ENCODE data around the gene RNF217. TPM values are rescaled to one million over a fixed set of nuclear protein-coding genes. Genes with fewer than 3 reads are reported as not detected.

The RNF217 gene
- total and polyA plus RNA-seq, 2 of the 13 experiments (the other 11 are each of a cell fraction or from before 2014, with no cell fraction given): 2.2 to 2.4 TPM

DNA sequence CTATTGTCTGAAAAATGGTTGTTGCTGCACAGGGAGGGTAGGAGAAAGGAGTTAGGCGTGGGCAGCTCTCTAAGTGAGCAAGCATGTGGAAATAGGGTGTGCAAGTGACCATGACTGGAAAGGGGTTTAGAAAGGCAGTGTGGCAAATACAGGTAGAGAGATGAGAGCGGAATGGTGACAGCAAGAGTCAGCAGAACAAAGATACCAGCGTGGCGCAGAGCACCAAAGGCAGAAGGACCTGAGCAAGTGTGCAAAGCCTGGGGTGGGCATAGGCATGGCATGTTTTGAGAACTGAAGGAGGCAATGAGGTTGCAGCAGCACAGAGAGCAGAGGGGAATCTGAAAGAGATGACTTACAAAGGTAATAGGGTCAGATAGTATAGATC, 17.0 kb downstream of the RNF217 start:
- Histone ChIP-seq H3K79me2 (ENCODE audit: insufficient read depth, low read length) (no peaks in the 10 kb centered on the region), H3K27me3 (ENCODE audit: control insufficient read depth in 1 of 2, insufficient read depth in 2 of 2, low read length in 2 of 2) (no peaks in the 10 kb centered on the region), H3K4me1 (ENCODE audit: insufficient read depth, low read length) (no peaks in the 10 kb centered on the region), H3K4me2 (ENCODE audit: low read depth, low read length) (no peak overlapping the region), H3K4me3 (replicated peaks in 1 of 3; ENCODE audit: insufficient read depth in 1 of 3, low read depth in 2 of 3, low read length in 3 of 3) (no peak overlapping the region), H3K27ac (ENCODE audit: extremely low read length, insufficient read depth, low read length) (no peak overlapping the region), H3K9ac (ENCODE audit: insufficient read depth, low read depth, low read length) (no peak overlapping the region), H3K36me3 (replicated peaks in 1 of 2; ENCODE audit: control insufficient read depth in 1 of 2, insufficient read depth in 2 of 2, low read length in 2 of 2) (no peaks in the 10 kb centered on the region), H3K9me3 (ENCODE audit: low read length) (no peaks in the 10 kb centered on the region), H2AFZ (ENCODE audit: low read length) (no peak overlapping the region), H4K20me1 (ENCODE audit: insufficient read depth, low read length) (no peaks in the 10 kb centered on the region)
- FAIRE-seq (no peak), ATAC-seq (no peak), DNase-seq (ENCODE audit: low spot score) (no peak)
- CTCF ChIA-PET (ENCODE audit: low intra/inter-chr PET ratio, low total read pairs): no interaction called here
- no TSS peak for BruUV-seq (replicated peaks)
- in situ Hi-C loops (cut with HindIII; ENCODE audit: extremely low pct_ligation_motif_present, low pct_unique_long_range_greater_than_20kb) (no loop called here), intact Hi-C loops (cut with micrococcal nuclease; ENCODE audit: unreplicated experiment) (no loop called here)
- POLR2A ChIA-PET: no interaction called here
- 72% methylated on average over 4 of the region's 4 CpGs for WGBS (ENCODE audit: low lambda C conversion rate)
- TF ChIP-seq, protein P1, sequence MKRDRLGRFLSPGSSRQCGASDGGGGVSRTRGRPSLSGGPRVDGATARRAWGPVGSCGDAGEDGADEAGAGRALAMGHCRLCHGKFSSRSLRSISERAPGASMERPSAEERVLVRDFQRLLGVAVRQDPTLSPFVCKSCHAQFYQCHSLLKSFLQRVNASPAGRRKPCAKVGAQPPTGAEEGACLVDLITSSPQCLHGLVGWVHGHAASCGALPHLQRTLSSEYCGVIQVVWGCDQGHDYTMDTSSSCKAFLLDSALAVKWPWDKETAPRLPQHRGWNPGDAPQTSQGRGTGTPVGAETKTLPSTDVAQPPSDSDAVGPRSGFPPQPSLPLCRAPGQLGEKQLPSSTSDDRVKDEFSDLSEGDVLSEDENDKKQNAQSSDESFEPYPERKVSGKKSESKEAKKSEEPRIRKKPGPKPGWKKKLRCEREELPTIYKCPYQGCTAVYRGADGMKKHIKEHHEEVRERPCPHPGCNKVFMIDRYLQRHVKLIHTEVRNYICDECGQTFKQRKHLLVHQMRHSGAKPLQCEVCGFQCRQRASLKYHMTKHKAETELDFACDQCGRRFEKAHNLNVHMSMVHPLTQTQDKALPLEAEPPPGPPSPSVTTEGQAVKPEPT (CRISPR knock-in tag; IDR thresholded peaks at IDR 0.05; ENCODE audit: low read depth): no peak
- TF ChIP-seq HCFC1 (IDR thresholded peaks at IDR 0.05; ENCODE audit: low read depth, low read length) (no peak), ZNF772 (CRISPR knock-in tag; IDR thresholded peaks at IDR 0.05) (no peak), SRSF9 (IDR thresholded peaks at IDR 0.05; ENCODE audit: borderline replicate concordance, insufficient read depth, low read depth, low read length, poor library complexity, severe bottlenecking) (no peak), ZFP1 (CRISPR knock-in tag; IDR thresholded peaks at IDR 0.05) (no peak), ZNF136 (CRISPR knock-in tag; IDR thresholded peaks at IDR 0.05; ENCODE audit: low read depth) (no peak), AGO2 (optimal IDR thresholded peaks at IDR 0.05; ENCODE audit: low read depth, low read length) (no peak), KDM5B (CRISPR knock-in tag; IDR thresholded peaks at IDR 0.05; ENCODE audit: borderline replicate concordance) (no peak), JARID2 (CRISPR knock-in tag; IDR thresholded peaks at IDR 0.05; ENCODE audit: insufficient replicate concordance) (no peak), MAF1 (CRISPR knock-in tag; IDR thresholded peaks at IDR 0.05; ENCODE audit: borderline replicate concordance) (no peak), ZNF724P (CRISPR knock-in tag; IDR thresholded peaks at IDR 0.05; ENCODE audit: borderline replicate concordance) (no peak)
- TF ChIP-seq, protein P2, sequence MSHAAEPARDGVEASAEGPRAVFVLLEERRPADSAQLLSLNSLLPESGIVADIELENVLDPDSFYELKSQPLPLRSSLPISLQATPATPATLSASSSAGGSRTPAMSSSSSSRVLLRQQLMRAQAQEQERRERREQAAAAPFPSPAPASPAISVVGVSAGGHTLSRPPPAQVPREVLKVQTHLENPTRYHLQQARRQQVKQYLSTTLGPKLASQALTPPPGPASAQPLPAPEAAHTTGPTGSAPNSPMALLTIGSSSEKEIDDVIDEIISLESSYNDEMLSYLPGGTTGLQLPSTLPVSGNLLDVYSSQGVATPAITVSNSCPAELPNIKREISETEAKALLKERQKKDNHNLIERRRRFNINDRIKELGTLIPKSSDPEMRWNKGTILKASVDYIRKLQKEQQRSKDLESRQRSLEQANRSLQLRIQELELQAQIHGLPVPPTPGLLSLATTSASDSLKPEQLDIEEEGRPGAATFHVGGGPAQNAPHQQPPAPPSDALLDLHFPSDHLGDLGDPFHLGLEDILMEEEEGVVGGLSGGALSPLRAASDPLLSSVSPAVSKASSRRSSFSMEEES (CRISPR knock-in tag; IDR thresholded peaks at IDR 0.05): no peak

Measured in HepG2 (cell line).